ENCODE measurements around the gene ARHGAP1. TPM values are rescaled to one million over a fixed set of nuclear protein-coding genes. Genes with fewer than 3 reads are reported as not detected.

The ARHGAP1 gene
- total and polyA plus RNA-seq, 9 of the 15 experiments (the other 6 are each of a cell fraction or from before 2014, with no cell fraction given), result 3.6 to 30.4 (median 8.2) TPM

- Histone ChIP-seq H3K79me2 (ENCODE audit: control insufficient read depth, insufficient read depth, low read length) (no peaks in the 10 kb centered on the region), H3K9ac (ENCODE audit: insufficient read depth in 1 of 2, low read depth in 2 of 2, low read length in 2 of 2) (peak overlapping the region in 1 of 2 experiments; percentile 74; a peak in 1 of 4 replicates), H3K4me1 (replicated peaks in 1 of 2; ENCODE audit: control insufficient read depth in 2 of 2, insufficient read depth in 2 of 2, low read length in 2 of 2) (peaks cover 0 to 16% of the 10 kb centered on the region in 2 experiments; a peak in 2 of 5 replicates), H2AFZ (ENCODE audit: low read depth, low read length) (no peak overlapping the region), H3K36me3 (ENCODE audit: control insufficient read depth, insufficient read depth, low read length) (no peaks in the 10 kb centered on the region), H3K9me3 (replicated peaks; ENCODE audit: control insufficient read depth, insufficient read depth, low read depth, low read length) (no peaks in the 10 kb centered on the region), H3K4me2 (ENCODE audit: insufficient read depth, low read length) (no peak overlapping the region), H4K20me1 (replicated peaks; ENCODE audit: control insufficient read depth, insufficient read depth, low read length) (no peaks in the 10 kb centered on the region), H3K9me1 (ENCODE audit: control insufficient read depth, insufficient read depth, low read length) (no peaks in the 10 kb centered on the region), H3K4me3 (no peak overlapping the region), H3K27me3 (ENCODE audit: control insufficient read depth in 2 of 2, insufficient read depth in 2 of 2, low read length in 2 of 2) (no peaks in the 10 kb centered on the region), H3K27ac (ENCODE audit: extremely low read depth, low read depth, low read length) (no peak overlapping the region)
- intact Hi-C loops (cut with micrococcal nuclease), result no loop called here
- DNase-seq (ENCODE audit: extremely low read depth in 1 of 4, low spot score in 3 of 4), result no peak
- no peak for FAIRE-seq
- ChIA-PET CTCF (ENCODE audit: low intra/inter-chr PET ratio) (no interaction called here), POLR2A (interaction anchor here (2.1 kb wide), 1 partner anchor 14 kb away, joined by 6 read pairs; no protein-coding TSS in a partner anchor)
- WGBS (ENCODE audit: insufficient coverage, low coverage, missing lambda C conversion rate), result 55% methylated on average over 9 of the region's 9 CpGs
- no TSS peak for BruUV-seq (replicated peaks)
- TF ChIP-seq ZFP30 (CRISPR knock-in tag; IDR thresholded peaks at IDR 0.05; ENCODE audit: borderline replicate concordance), result no peak
- TF ChIP-seq SMARCE1 (IDR thresholded peaks at IDR 0.05), result no peak
- TF ChIP-seq MYC (IDR thresholded peaks at IDR 0.05; ENCODE audit: low read depth, low read length), result no peak
- TF ChIP-seq MYC (CRISPR knock-in tag; IDR thresholded peaks at IDR 0.05; ENCODE audit: borderline replicate concordance, low read depth), result no peak
- TF ChIP-seq CAMTA2 (CRISPR knock-in tag; conservative IDR thresholded peaks at IDR 0.05), result no peak
- no peak for TF ChIP-seq E2F3 (CRISPR knock-in tag; IDR thresholded peaks at IDR 0.05)
- no peak for TF ChIP-seq HMGN3 (IDR thresholded peaks at IDR 0.05; ENCODE audit: borderline replicate concordance, extremely low read depth, insufficient read length, low read depth, low read length)
- ATAC-seq, result no peak
- in situ Hi-C loops (cut with MboI), result no loop called here
Measured at GRCh38 chr11:46728659-46729040, 28.2 kb upstream of the ARHGAP1 start.
